Activated naive CD4-positive, alpha-beta T cell treated with Interleukin-2 at 50 U/mL for 16 hours (primary cell): ENCODE measurements around the gene PREX1.
A peak's percentile ranks its signal among the peaks of the same experiment; 100 is the strongest.
"Not testable (repeated sequence)": the region's sequence is repeated elsewhere in the genome, so short reads cannot be mapped to it uniquely, and the experiment has no call there.

Experiments
- DNase-seq: peaks from one replicate; pipeline ENCODE4 v3.0.0-alpha.2; 2020

PREX1 gene

GRCh38 chr20:48827855-48828733 lies at the start of gene PREX1:
Gene PREX1, minus strand, starts transcription at chr20:48827999. Its CDS starts 139 bp downstream, at chr20:48827860.
- peak; percentile 84 for DNase-seq

- DNase-seq, result no peak
Observed at GRCh38 chr20:48877304-48877703, 49.5 kb upstream of the PREX1 start.

GRCh38 chr20:48875914-48876240 lies 48.1 kb upstream of the PREX1 start:
- no peak for DNase-seq

GRCh38 chr20:48875233-48875913 lies 47.6 kb upstream of the PREX1 start:
- no peak for DNase-seq

GRCh38 chr20:48869442-48869841 lies 41.6 kb upstream of the PREX1 start:
- not testable (repeated sequence) for DNase-seq

GRCh38 chr20:48866936-48867335 lies 39.1 kb upstream of the PREX1 start:
- DNase-seq, result no peak

- no peak for DNase-seq
Observed at GRCh38 chr20:48864738-48865318, 37.0 kb upstream of the PREX1 start.

- no peak for DNase-seq
Observed at GRCh38 chr20:48864254-48864653, 36.5 kb upstream of the PREX1 start.

- DNase-seq, result no peak
Observed at GRCh38 chr20:48862279-48862678, 34.5 kb upstream of the PREX1 start.

GRCh38 chr20:48861444-48861843 lies 33.6 kb upstream of the PREX1 start:
- no peak for DNase-seq

GRCh38 chr20:48858075-48858790 lies 30.4 kb upstream of the PREX1 start:
- DNase-seq, result no peak

GRCh38 chr20:48856130-48856529 lies 28.3 kb upstream of the PREX1 start:
- DNase-seq, result no peak

GRCh38 chr20:48855046-48855445 lies 27.2 kb upstream of the PREX1 start:
- DNase-seq, result no peak

GRCh38 chr20:48852609-48853008 lies 24.8 kb upstream of the PREX1 start:
- DNase-seq, result no peak

GRCh38 chr20:48851579-48851978 lies 23.8 kb upstream of the PREX1 start:
- no peak for DNase-seq

- DNase-seq, result no peak
Observed at GRCh38 chr20:48850977-48851299, 23.1 kb upstream of the PREX1 start.

- DNase-seq, result no peak
Observed at GRCh38 chr20:48850257-48850976, 22.6 kb upstream of the PREX1 start.

- DNase-seq, result no peak
Observed at GRCh38 chr20:48849779-48850178, 22.0 kb upstream of the PREX1 start.

GRCh38 chr20:48849299-48849698 lies 21.5 kb upstream of the PREX1 start:
- no peak for DNase-seq

- no peak for DNase-seq
Observed at GRCh38 chr20:48847498-48848205, 19.9 kb upstream of the PREX1 start.

GRCh38 chr20:48846516-48847492 lies 19.0 kb upstream of the PREX1 start:
- peak; percentile 57 for DNase-seq
